H1 (cell line): ENCODE results near the gene HOXB7. TPM values are rescaled to one million over a fixed set of nuclear protein-coding genes. Genes with fewer than 3 reads are reported as not detected.

Source experiments
- CTCF ChIA-PET: fragments of 300-600 bp; sonication (Branson Sonifier 250); formaldehyde crosslinking; loops from one replicate; lab custom pipeline; 2021; ENCODE audit not compliant: partially characterized antibody; lab: Charles Lee
- POLR2A ChIA-PET: fragments of 300-600 bp; sonication (Branson Sonifier 250); formaldehyde crosslinking; loops from one replicate; lab custom pipeline; 2021; ENCODE audit warnings: inconsistent platforms; ENCODE audit not compliant: partially characterized antibody; lab: Charles Lee
- DNase-seq, 2 experiments: peaks; one replicate each; pipeline versions ENCODE4 v3.0.0 to v3.0.0-alpha.2; 2010 to 2022; ENCODE audit warnings: low spot score in 2 of 2, low read depth in 1 of 2, mixed read lengths in 1 of 2
- FAIRE-seq: peaks from 2 replicates; lab custom pipeline; 2011; peaks lifted over from hg19 to GRCh38; lab: Jason Lieb, UNC
- H2AFZ ChIP-seq: 2 replicates; pipeline ENCODE4 v1.8.1; 2012; ENCODE audit warnings: low read length, inconsistent platforms
- H2AK5ac ChIP-seq: 2 replicates; pipeline ENCODE4 v1.6.1; 2013; ENCODE audit warnings: low read depth, low read length
- H2BK120ac ChIP-seq: replicated peaks from 2 replicates; pipeline ENCODE3; 2013; ENCODE audit warnings: low read depth, low read length, inconsistent platforms
- H2BK12ac ChIP-seq: 2 replicates; pipeline ENCODE4 v1.6.1; 2013; ENCODE audit warnings: low read depth, low read length
- H2BK15ac ChIP-seq: 2 replicates; pipeline ENCODE4 v1.6.1; 2013; ENCODE audit warnings: low read length
- H2BK20ac ChIP-seq: 2 replicates; pipeline ENCODE4 v1.6.1; 2013; ENCODE audit warnings: low read length
- H2BK5ac ChIP-seq: 2 replicates; pipeline ENCODE4 v1.6.1; 2013; ENCODE audit warnings: low read depth, low read length
- H3K14ac ChIP-seq: 2 replicates; pipeline ENCODE4 v1.6.1; 2013; ENCODE audit warnings: inconsistent platforms; ENCODE audit not compliant: insufficient read length
- H3K18ac ChIP-seq: 2 replicates; pipeline ENCODE4 v1.6.1; 2013; ENCODE audit warnings: low read length; ENCODE audit errors: extremely low read depth
- H3K23ac ChIP-seq: 2 replicates; pipeline ENCODE4 v1.6.1; 2013; ENCODE audit warnings: inconsistent platforms; ENCODE audit not compliant: insufficient read length
- H3K23me2 ChIP-seq: 2 replicates; pipeline ENCODE4 v1.6.1; 2013; ENCODE audit warnings: low read depth, low read length
- H3K27ac ChIP-seq: 2 replicates; pipeline ENCODE4 v1.6.1; 2011; ENCODE audit warnings: low read depth, low read length, inconsistent platforms
- H3K27me3 ChIP-seq, 4 experiments: replicated peaks in 1 of 4; 1 replicate in 1 of 4; 2 replicates in 3 of 4; pipeline versions ENCODE4 v1.6.1 to v1.8.1; 2011 to 2013; ENCODE audit warnings: low read length in 3 of 4, mild to moderate bottlenecking in 3 of 4, inconsistent platforms in 2 of 4, mixed read lengths in 2 of 4, moderate library complexity in 1 of 4; ENCODE audit not compliant: control insufficient read depth in 3 of 4, insufficient read depth in 3 of 4; ENCODE audit errors: extremely low read depth in 1 of 4
- H3K36me3 ChIP-seq, 4 experiments: 2 replicates each; pipeline versions ENCODE4 v1.6.1 to v1.8.1; 2011 to 2013; ENCODE audit warnings: mild to moderate bottlenecking in 4 of 4, low read length in 3 of 4, moderate library complexity in 2 of 4, control low read depth in 1 of 4, inconsistent platforms in 1 of 4; ENCODE audit not compliant: insufficient read depth in 4 of 4, control insufficient read depth in 2 of 4
- H3K4ac ChIP-seq: replicated peaks from 2 replicates; pipeline ENCODE3; 2013; ENCODE audit warnings: low read length, low read depth, mixed read lengths, inconsistent platforms; ENCODE audit not compliant: insufficient read length
- H3K4me1 ChIP-seq, 4 experiments: replicated peaks in 1 of 4; 1 replicate in 1 of 4; 2 replicates in 3 of 4; pipeline versions ENCODE4 v1.6.1 to v1.8.1; 2011 to 2013; ENCODE audit warnings: low read length in 3 of 4, inconsistent platforms in 2 of 4, mixed read lengths in 1 of 4; ENCODE audit not compliant: insufficient read depth in 4 of 4, control insufficient read depth in 3 of 4
- H3K4me2 ChIP-seq, 2 experiments: 2 replicates each; pipeline versions ENCODE4 v1.6.1 to v1.8.1; 2011 to 2013; ENCODE audit warnings: low read depth in 2 of 2, low read length in 2 of 2, control low read depth in 1 of 2, inconsistent platforms in 1 of 2, mild to moderate bottlenecking in 1 of 2; ENCODE audit not compliant: insufficient read depth in 1 of 2
- H3K4me3 ChIP-seq, 4 experiments: fragments of 200-600, 300-600 bp in 1 of 4; sonication (generic), shearing (Covaris generic), sonication (Bioruptor Twin) in 1 of 4; 2 replicates each; pipeline versions ENCODE4 v1.5.1 to v1.8.1; 2011 to 2016; ENCODE audit warnings: low read length in 4 of 4, low read depth in 3 of 4, control low read depth in 2 of 4, inconsistent platforms in 2 of 4, mild to moderate bottlenecking in 2 of 4, mixed read lengths in 1 of 4, moderate library complexity in 1 of 4; ENCODE audit not compliant: insufficient read depth in 2 of 4; ENCODE audit errors: extremely low read depth in 1 of 4
- H3K56ac ChIP-seq: replicated peaks from 2 replicates; pipeline ENCODE3; 2013; ENCODE audit warnings: low read depth, mild to moderate bottlenecking, mixed read lengths, low read length, inconsistent platforms; ENCODE audit not compliant: insufficient read length
- H3K79me1 ChIP-seq: 2 replicates; pipeline ENCODE4 v1.6.1; 2013; ENCODE audit warnings: low read depth, low read length, control low read depth
- H3K79me2 ChIP-seq, 2 experiments: 2 replicates each; pipeline versions ENCODE4 v1.6.1 to v1.8.1; 2012 to 2013; ENCODE audit warnings: low read length in 2 of 2, mild to moderate bottlenecking in 2 of 2, inconsistent platforms in 1 of 2; ENCODE audit not compliant: insufficient read depth in 2 of 2, control insufficient read depth in 1 of 2
- H3K9ac ChIP-seq, 4 experiments: replicated peaks in 1 of 4; 1 replicate in 1 of 4; 2 replicates in 3 of 4; pipeline versions ENCODE4 v1.6.1 to v1.8.1; 2011 to 2013; ENCODE audit warnings: low read depth in 3 of 4, low read length in 3 of 4, control low read depth in 2 of 4, mild to moderate bottlenecking in 2 of 4, moderate library complexity in 2 of 4, inconsistent platforms in 1 of 4; ENCODE audit errors: extremely low read depth in 1 of 4
- H3K9me3 ChIP-seq, 2 experiments: 2 replicates each; pipeline versions ENCODE4 v1.6.1 to v1.8.1; 2012 to 2013; ENCODE audit warnings: mild to moderate bottlenecking in 2 of 2, moderate library complexity in 2 of 2, control low read depth in 1 of 2, inconsistent platforms in 1 of 2, low read depth in 1 of 2, low read length in 1 of 2, mixed read lengths in 1 of 2; ENCODE audit not compliant: insufficient read depth in 2 of 2
- H4K20me1 ChIP-seq, 2 experiments: replicated peaks in 1 of 2; 2 replicates each; pipeline versions ENCODE3 to v1.8.1; 2011 to 2013; ENCODE audit warnings: inconsistent platforms in 2 of 2, low read length in 2 of 2, mild to moderate bottlenecking in 1 of 2; ENCODE audit not compliant: insufficient read depth in 2 of 2, control insufficient read depth in 1 of 2
- H4K5ac ChIP-seq: 2 replicates; pipeline ENCODE4 v1.6.1; 2013; ENCODE audit warnings: low read length, low read depth, mixed read lengths, inconsistent platforms; ENCODE audit not compliant: insufficient read length
- H4K8ac ChIP-seq: 2 replicates; pipeline ENCODE4 v1.8.0; 2013; ENCODE audit warnings: mild to moderate bottlenecking, moderate library complexity, low read length, inconsistent platforms; ENCODE audit not compliant: insufficient read depth; ENCODE audit errors: extremely low read depth
- H4K91ac ChIP-seq: replicated peaks from 2 replicates; pipeline ENCODE3; 2013; ENCODE audit warnings: low read length, mixed read lengths, inconsistent platforms; ENCODE audit not compliant: insufficient read length
- ATF3 ChIP-seq: IDR thresholded peaks from 2 replicates; pipeline ENCODE4 v1.6.1; 2011; ENCODE audit warnings: low read depth, mild to moderate bottlenecking, low read length; ENCODE audit not compliant: insufficient read depth
- CEBPB ChIP-seq: IDR thresholded peaks from 2 replicates; pipeline ENCODE4 v1.6.1; 2012; ENCODE audit warnings: low read depth, low read length
- JUND ChIP-seq: IDR thresholded peaks from 2 replicates; pipeline ENCODE4 v1.6.1; 2011; ENCODE audit warnings: mild to moderate bottlenecking, improper control_type of control experiment, low read length
- MAFK ChIP-seq: IDR thresholded peaks from 2 replicates; pipeline ENCODE4 v1.6.1; 2012; ENCODE audit warnings: low read depth, mild to moderate bottlenecking, improper control_type of control experiment, low read length
- PHF8 ChIP-seq: fragments of 200-600 bp; sonication (generic); conservative IDR thresholded peaks from 2 replicates; pipeline ENCODE4 v1.7.1; 2012; ENCODE audit warnings: low read depth, mild to moderate bottlenecking, inconsistent platforms, low read length, moderate library complexity
- RAD21 ChIP-seq, 2 experiments: IDR thresholded peaks in 1 of 2; conservative IDR thresholded peaks in 1 of 2; 2 replicates each; pipeline ENCODE4 v1.6.1; 2011; ENCODE audit warnings: low read depth in 2 of 2, low read length in 2 of 2, improper control_type of control experiment in 1 of 2, inconsistent platforms in 1 of 2, mild to moderate bottlenecking in 1 of 2, moderate library complexity in 1 of 2
- RFX5 ChIP-seq: IDR thresholded peaks from 2 replicates; pipeline ENCODE4 v1.6.1; 2011; ENCODE audit warnings: low read depth, low read length, improper control_type of control experiment, borderline replicate concordance
- RNF2 ChIP-seq: fragments of 200-900, 300-1000 bp; sonication (generic); IDR thresholded peaks from 2 replicates; pipeline ENCODE4 v1.7.1; 2016; ENCODE audit warnings: borderline replicate concordance, low read depth, mild to moderate bottlenecking, antibody characterized with exemption, low read length; ENCODE audit not compliant: poor library complexity, severe bottlenecking; ENCODE audit errors: missing control alignments
- SP2 ChIP-seq: IDR thresholded peaks from 2 replicates; pipeline ENCODE4 v1.6.1; 2012; ENCODE audit warnings: mild to moderate bottlenecking, low read length, inconsistent platforms
- WGBS, 2 experiments: shearing (Covaris generic) in 1 of 2; methylation state at CpG; one replicate each; pipeline versions ENCODE4 v1.1.6 to v1.1.7; 2013 to 2015; ENCODE audit warnings: low lambda C conversion rate in 2 of 2, mixed read lengths in 2 of 2, inconsistent platforms in 1 of 2, low coverage in 1 of 2, missing lambda C conversion rate in 1 of 2; ENCODE audit not compliant: insufficient replicate concordance in 2 of 2, insufficient coverage in 1 of 2, insufficient read length in 1 of 2; ENCODE audit errors: extremely low coverage in 1 of 2, missing lambda C conversion rate in 1 of 2; 5-methylcytosine and 5-hydroxymethylcytosine counted together
- polyA plus RNA-seq, 7 experiments: library from polyadenylated mRNA; depleted of rRNA in 3 of 7; stranded (reverse) in 5 of 7; unstranded in 2 of 7; fragments of >200 nt in 5 of 7; fragments of 200-250 nt in 2 of 7; gene quantifications; 1 replicate in 5 of 7; 2 replicates in 1 of 7; 4 replicates in 1 of 7; pipeline versions ENCODE4 v1.2.1 to v1.2.3, GENCODE V29; 2011 to 2013; ENCODE audit warnings: missing spikeins in 2 of 7, mixed read lengths in 2 of 7
- total RNA-seq: library from RNA; stranded (reverse); fragmentation: NEBNext Ultra II Directional; extraction: Animal tissue kit (Norgen Biotek cat#: 25700); gene quantifications from 2 replicates; pipeline ENCODE4 v1.2.1, GENCODE V29; 2021

Gene HOXB7
- total and polyA plus RNA-seq, 2 of the 8 experiments (the other 6 are each of a cell fraction or from before 2014, with no cell fraction given) = not detected

- no peak overlapping the region for H4K5ac ChIP-seq
- no peak overlapping the region for H2AK5ac ChIP-seq
- FAIRE-seq = no peak
- H3K14ac ChIP-seq = no peak overlapping the region
- H2BK20ac ChIP-seq = no peak overlapping the region
- H4K91ac ChIP-seq = no peak overlapping the region
- H4K8ac ChIP-seq = 0 out of 2 replicates have a peak overlapping the region, but pooled peaks have one; percentile 35
- H3K9ac ChIP-seq = no peak overlapping the region
- H2BK12ac ChIP-seq = 0 out of 2 replicates have a peak overlapping the region, but pooled peaks have one; percentile 9
- no peak overlapping the region for H2BK5ac ChIP-seq
- no peak overlapping the region for H2BK120ac ChIP-seq
- H3K4me3 ChIP-seq = peak overlapping the region in 3 of 4 experiments; percentile 10 to 51 (median 10); a peak in 4 of 8 replicates
- H3K27ac ChIP-seq = no peak overlapping the region
- no peak overlapping the region for H3K23ac ChIP-seq
- H3K4me1 ChIP-seq = peaks cover 0 to 14% (median 9%) of the 10 kb centered on the region in 4 experiments; a peak in 5 of 7 replicates
- H2BK15ac ChIP-seq = no peak overlapping the region; the same call in 1 of the 2 replicates
- no peaks in the 10 kb centered on the region for H3K79me1 ChIP-seq
- H3K9me3 ChIP-seq = no peaks in the 10 kb centered on the region
- H2AFZ ChIP-seq = peak overlapping the region; percentile 7; the same call in 1 of the 2 replicates
- peaks cover 6 to 23% of the 10 kb centered on the region in 2 experiments for H4K20me1 ChIP-seq
- peaks cover 3% of the 10 kb centered on the region; the same call in 1 of the 2 replicates for H3K23me2 ChIP-seq
- WGBS, 2 experiments = 4% methylated on average over 40 of the region's 80 CpGs; no CpG with 5 or more reads in 1 of the 2 experiments
- DNase-seq = peak in 1 of 2 experiments; percentile 75
- ChIA-PET POLR2A (interaction anchor here (0.7 to 0.9 kb wide), 2 partner anchors 10 to 72 kb away, joined by 3 to 4 read pairs; no protein-coding TSS in a partner anchor), CTCF (interaction anchor here (1.2 kb wide), 2 partner anchors 10 to 233 kb away, joined by 3 to 4 read pairs; no protein-coding TSS in a partner anchor)
- H3K4ac ChIP-seq = no peak overlapping the region
- no peak overlapping the region for H3K18ac ChIP-seq
- H3K36me3 ChIP-seq = peaks cover 0 to 4% (median 0%) of the 10 kb centered on the region in 4 experiments; a peak in 1 of 8 replicates
- H3K56ac ChIP-seq = no peak overlapping the region
- H3K4me2 ChIP-seq = peak overlapping the region; percentile 56 to 73
- H3K79me2 ChIP-seq = no peaks in the 10 kb centered on the region
- H3K27me3 ChIP-seq = peaks cover 77 to 90% (median 83%) of the 10 kb centered on the region in 4 experiments
- TF ChIP-seq RNF2 = peak; percentile 62
- no peak for TF ChIP-seq MAFK
- TF ChIP-seq CEBPB = no peak
- TF ChIP-seq SP2 = no peak
- TF ChIP-seq PHF8 = no peak
- TF ChIP-seq RAD21 (IDR thresholded peaks at IDR 0.05 in 1 of 2, conservative IDR thresholded peaks at IDR 0.05 in 1 of 2; ENCODE audit: low read depth in 2 of 2, low read length in 2 of 2) = no peak
- TF ChIP-seq RFX5 = no peak
- TF ChIP-seq JUND = no peak
- TF ChIP-seq ATF3 = no peak
These were observed 35.6 kb upstream of the HOXB7 start for GRCh38 chr17:48646183-48647102.
